Esophagus squamous epithelium (tissue), 5 donors: ENCODE results near the gene PDLIM7. TPM values are rescaled to one million over a fixed set of nuclear protein-coding genes. Genes with fewer than 3 reads are reported as not detected.
A peak's percentile ranks its signal among the peaks of the same experiment; 100 is the strongest.

Experiments used
- DNase-seq: peaks from one replicate; lab custom pipeline; 2025; lab: John Stamatoyannopoulos, UW
- H3K27ac ChIP-seq, 4 donors: fragments of 200-600 bp; sonication (generic); one replicate each; pipeline ENCODE4 v1.5.1; 2016 to 2019; ENCODE audit warnings: mild to moderate bottlenecking in 1 of 4
- H3K27me3 ChIP-seq, 4 donors: fragments of 200-600 bp; sonication (generic); 1 replicate in 3 of 4; 2 replicates in 1 of 4; pipeline versions ENCODE4 v1.5.1 to v1.6.0; 2017 to 2021; ENCODE audit warnings: antibody characterized with exemption in 1 of 4
- H3K36me3 ChIP-seq, 3 donors: fragments of 200-600 bp; sonication (generic); one replicate each; pipeline ENCODE4 v1.5.1; 2016 to 2019
- H3K4me1 ChIP-seq, 3 donors: fragments of 200-600 bp; sonication (generic); one replicate each; pipeline ENCODE4 v1.5.1; 2017 to 2019
- H3K4me3 ChIP-seq, 4 donors: fragments of 200-600 bp; sonication (generic); 1 replicate in 3 of 4; 2 replicates in 1 of 4; pipeline ENCODE4 v1.5.1; 2016 to 2019; ENCODE audit warnings: mild to moderate bottlenecking in 2 of 4, moderate library complexity in 1 of 4
- H3K9me3 ChIP-seq, 3 donors: fragments of 200-600 bp; sonication (generic); one replicate each; pipeline ENCODE4 v1.5.1; 2016 to 2019
- CTCF ChIP-seq, 6 experiments: fragments of 450-650 bp in 4 of 6; fragments of 200-600 bp in 2 of 6; sonication (generic) in 2 of 6; IDR thresholded peaks; one replicate each; pipeline ENCODE4 v1.5.1; 2016 to 2019; ENCODE audit warnings: antibody characterized with exemption in 6 of 6, mild to moderate bottlenecking in 4 of 6, moderate library complexity in 4 of 6
- POLR2A ChIP-seq, 4 donors: fragments of 450-650 bp; IDR thresholded peaks; one replicate each; pipeline ENCODE4 v1.6.1; 2017; ENCODE audit warnings: antibody characterized with exemption in 4 of 4, mild to moderate bottlenecking in 4 of 4, moderate library complexity in 3 of 4
- WGBS, 2 donors: methylation state at CpG; one replicate each; pipeline ENCODE4 v1.1.5; 2018; 5-methylcytosine and 5-hydroxymethylcytosine counted together
- intact Hi-C: fragments of 100-400 bp; cut with DNase I; formaldehyde crosslinking; loops from one replicate; pipeline ENCODE4 v1.15.0; 2022
- total RNA-seq, 4 donors: library from RNA; depleted of rRNA; stranded (reverse); fragments of >200 nt; gene quantifications; one replicate each; pipeline ENCODE4 v1.1.0, GENCODE V29; 2016
- donor health status: DM: yes; HTN: yes; CAD: no.

The PDLIM7 gene
- total RNA-seq, 4 donors from 2014 or later: 17.1 to 81.6 (median 33.6) TPM

GRCh38 chr5:177510567-177511053, 13.2 kb upstream of the PDLIM7 start:
- WGBS, 2 donors: 66 to 81% methylated on average over 14 to 15 of the region's 15 CpGs
- no peak for DNase-seq
- Histone ChIP-seq H3K27ac (peak overlapping the region in 3 of 4 donors; percentile 46 to 79 (median 55)), H3K4me3 (no peak overlapping the region), H3K4me1 (peaks cover 4 to 27% (median 9%) of the 10 kb centered on the region in 3 donors), H3K27me3 (no peaks in the 10 kb centered on the region), H3K9me3 (no peaks in the 10 kb centered on the region), H3K36me3 (peaks cover 25 to 58% (median 36%) of the 10 kb centered on the region in 3 donors)
- TF ChIP-seq POLR2A (IDR thresholded peaks at IDR 0.05): peak in 1 of 4 donors; percentile 40
- no peak for TF ChIP-seq CTCF (IDR thresholded peaks at IDR 0.05)
- intact Hi-C loops: no loop called here

GRCh38 chr5:177509991-177510566, 12.7 kb upstream of the PDLIM7 start:
- H3K27me3 ChIP-seq: no peaks in the 10 kb centered on the region
- no peaks in the 10 kb centered on the region for H3K9me3 ChIP-seq
- no peak for TF ChIP-seq CTCF (IDR thresholded peaks at IDR 0.05)
- no peak for TF ChIP-seq POLR2A (IDR thresholded peaks at IDR 0.05)
- peaks cover 25 to 53% (median 36%) of the 10 kb centered on the region in 3 donors for H3K36me3 ChIP-seq
- H3K4me3 ChIP-seq: peak overlapping the region in 2 of 4 donors; percentile 30 to 52
- no peak for DNase-seq
- intact Hi-C loops: no loop called here
- H3K27ac ChIP-seq: peak overlapping the region in 3 of 4 donors; percentile 46 to 79 (median 55)
- 63 to 67% methylated on average over 5 to 8 of the region's 11 CpGs for WGBS, 2 donors
- peaks cover 0 to 22% (median 5%) of the 10 kb centered on the region in 3 donors for H3K4me1 ChIP-seq

DNA sequence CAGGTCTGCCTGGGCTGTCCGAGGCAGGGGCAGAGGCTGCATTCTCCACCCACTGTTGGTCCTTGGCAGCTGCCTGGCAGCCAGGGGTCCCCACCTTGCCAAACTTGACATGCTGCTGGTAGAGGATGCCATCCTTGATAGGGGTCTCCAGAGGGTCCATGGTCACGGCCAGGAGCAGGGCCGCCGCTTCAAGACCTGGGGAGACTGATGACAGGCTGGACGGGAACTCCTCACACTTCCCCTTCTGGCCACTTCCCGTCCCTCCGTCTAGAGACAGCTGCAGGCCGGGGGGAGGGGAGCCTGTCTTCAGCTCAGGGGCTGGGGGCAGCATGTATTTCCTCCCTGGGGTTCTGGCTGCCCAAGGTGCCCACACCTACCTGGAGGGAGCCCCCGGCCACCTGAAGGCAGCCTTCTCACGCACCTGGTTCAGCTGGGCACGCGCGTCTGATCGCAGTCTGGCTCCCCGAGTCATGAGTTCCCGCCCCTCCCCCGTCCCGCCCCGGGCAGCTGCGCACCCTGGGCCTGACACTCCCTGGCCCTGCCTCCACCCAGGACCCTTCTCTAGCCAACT, 12.1 kb upstream of the PDLIM7 start, which contains the start of gene DOK3:
Gene DOK3, minus strand, starts transcription at position 446 of the 571 bp plus-strand sequence. Its CDS starts 286 bp downstream, at position 160.
- 50% methylated on average over 11 of the region's 20 CpGs; no CpG with 5 or more reads in 1 of the 2 donors for WGBS, 2 donors
- peak within 1 kb of the TSS in 3 of 4 donors; percentile 28 to 52 (median 30) for H3K4me3 ChIP-seq
- H3K27me3 ChIP-seq: no peaks in the 10 kb centered on the region

GRCh38 chr5:177508837-177509236, 11.4 kb upstream of the PDLIM7 start:
- H3K36me3 ChIP-seq: peaks cover 18 to 47% (median 29%) of the 10 kb centered on the region in 3 donors
- no peak for DNase-seq
- H3K27me3 ChIP-seq: no peaks in the 10 kb centered on the region
- H3K27ac ChIP-seq: peak overlapping the region; percentile 10 to 79 (median 50)
- no peaks in the 10 kb centered on the region for H3K9me3 ChIP-seq
- TF ChIP-seq POLR2A (IDR thresholded peaks at IDR 0.05) (no peak), CTCF (IDR thresholded peaks at IDR 0.05) (no peak)
- intact Hi-C loops: no loop called here
- peaks cover 0 to 15% (median 0%) of the 10 kb centered on the region in 3 donors for H3K4me1 ChIP-seq
- H3K4me3 ChIP-seq: peak overlapping the region in 3 of 4 donors; percentile 28 to 52 (median 30)
- WGBS, 2 donors: 58 to 70% methylated on average over 4 to 8 of the region's 8 CpGs

More for the DNA sequence above, 12.1 kb upstream of the PDLIM7 start, which contains the start of gene DOK3:
- Histone ChIP-seq H3K9me3 (no peaks in the 10 kb centered on the region), H3K4me1 (peaks cover 0 to 15% (median 0%) of the 10 kb centered on the region in 3 donors), H3K27ac (peak within 1 kb of the TSS; percentile 10 to 79 (median 50)), H3K36me3 (peaks cover 21 to 47% (median 36%) of the 10 kb centered on the region in 3 donors)
- TF ChIP-seq POLR2A (IDR thresholded peaks at IDR 0.05) (peak in 1 of 4 donors; percentile 34), CTCF (IDR thresholded peaks at IDR 0.05) (no peak)
- intact Hi-C loops: no loop called here
- DNase-seq: no peak

DNA sequence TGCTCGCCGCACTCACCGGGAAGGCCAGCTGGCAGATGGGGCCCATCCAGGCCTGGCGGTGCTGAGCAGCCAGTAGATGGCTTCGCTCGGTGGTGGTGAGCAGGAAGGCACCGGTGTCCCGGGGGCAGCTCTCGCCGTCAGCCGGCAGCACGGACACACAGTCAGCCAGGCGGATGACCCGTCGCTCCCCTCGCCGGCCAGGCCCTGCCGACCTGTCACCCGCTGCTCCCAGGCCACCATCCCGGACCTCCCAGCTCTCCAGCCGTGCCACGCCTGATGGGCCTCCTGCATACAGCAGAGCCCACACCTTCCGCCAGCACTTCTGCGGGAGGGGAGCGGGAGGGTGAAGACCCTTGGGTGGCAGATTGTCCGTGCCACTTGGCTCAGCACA, 10.8 kb upstream of the PDLIM7 start:
- Histone ChIP-seq H3K9me3 (no peaks in the 10 kb centered on the region), H3K4me1 (peaks cover 0 to 15% (median 0%) of the 10 kb centered on the region in 3 donors), H3K27ac (peak overlapping the region in 3 of 4 donors; percentile 46 to 79 (median 55)), H3K4me3 (peak overlapping the region in 3 of 4 donors; percentile 13 to 52 (median 28)), H3K27me3 (no peaks in the 10 kb centered on the region), H3K36me3 (peaks cover 18 to 45% (median 24%) of the 10 kb centered on the region in 3 donors)
- intact Hi-C loops: no loop called here
- TF ChIP-seq POLR2A (IDR thresholded peaks at IDR 0.05): no peak
- TF ChIP-seq CTCF (IDR thresholded peaks at IDR 0.05): no peak
- WGBS, 2 donors: 54 to 91% methylated on average over 6 to 7 of the region's 26 CpGs
- DNase-seq: no peak
